Renal pelvis (tissue), 12 donors: Measurements from ENCODE around the gene EMB. TPM values are rescaled to one million over a fixed set of nuclear protein-coding genes. Genes with fewer than 3 reads are reported as not detected.
"Not testable (repeated sequence)": the region's sequence is repeated elsewhere in the genome, so short reads cannot be mapped to it uniquely, and the experiment has no call there.

ENCODE experiments used
- DNase-seq: peaks from one replicate; pipeline ENCODE4 v3.0.0-alpha.2; 2013
- long read RNA-seq, 16 experiments: transcript quantifications; one replicate each; lab custom pipeline, GENCODE V29; 2026
- polyA plus RNA-seq, 3 donors: library from polyadenylated mRNA; unstranded; fragments of 120-200 nt; gene quantifications; one replicate each; pipeline ENCODE4 v1.2.1, GENCODE V29; 2013; ENCODE audit not compliant: insufficient read length in 3 of 3

The EMB gene
- polyA plus RNA-seq: 1 to 10 TPM; 3.3 to 4.5 (median 3.5) TPM
- long read RNA-seq, donor 1, full-length matches to known transcripts: 1 of 1 reads
- long read RNA-seq, donor 1, partial matches to known transcripts: 0 of 1 reads
- long read RNA-seq, donor 1, other reads (novel, unspliced or antisense): 0 of 1 reads
- long read RNA-seq, donor 2, full-length matches to known transcripts: 2 of 2 reads
- long read RNA-seq, donor 2, partial matches to known transcripts: 0 of 2 reads
- long read RNA-seq, donor 2, other reads (novel, unspliced or antisense): 0 of 2 reads
- long read RNA-seq, donor 3, full-length matches to known transcripts: 1 of 1 reads
- long read RNA-seq, donor 3, partial matches to known transcripts: 0 of 1 reads
- long read RNA-seq, donor 3, other reads (novel, unspliced or antisense): 0 of 1 reads
- long read RNA-seq, donor 4: 0 reads
- long read RNA-seq, donor 5: 0 reads
- long read RNA-seq, donor 6: 0 reads
- long read RNA-seq, donor 7: 0 reads
- long read RNA-seq, donor 8: 0 reads
- long read RNA-seq, donor 9, partial matches to known transcripts: 0 of 1 reads
- long read RNA-seq, donor 9, other reads (novel, unspliced or antisense): 0 of 1 reads
- long read RNA-seq, donor 10: 0 reads
- long read RNA-seq, donor 11, full-length matches to known transcripts: 1 of 1 reads
- long read RNA-seq, donor 11, partial matches to known transcripts: 0 of 1 reads
- long read RNA-seq, donor 11, other reads (novel, unspliced or antisense): 0 of 1 reads
- long read RNA-seq, donor 12, full-length matches to known transcripts: 1 of 1 reads
- long read RNA-seq, donor 12, partial matches to known transcripts: 0 of 1 reads
- long read RNA-seq, donor 12, other reads (novel, unspliced or antisense): 0 of 1 reads
- long read RNA-seq, donor 13: 0 reads
- long read RNA-seq, donor 14: 0 reads
- long read RNA-seq, donor 15, full-length matches to known transcripts: 3 of 3 reads
- long read RNA-seq, donor 15, partial matches to known transcripts: 0 of 3 reads
- long read RNA-seq, donor 15, other reads (novel, unspliced or antisense): 0 of 3 reads
- long read RNA-seq, donor 16, full-length matches to known transcripts: 1 of 1 reads
- long read RNA-seq, donor 16, partial matches to known transcripts: 0 of 1 reads
- long read RNA-seq, donor 16, other reads (novel, unspliced or antisense): 0 of 1 reads

GRCh38 chr5:50440651-50441492, at the start of gene EMB:
Gene EMB (minus strand): TSS chr5:50441288. CDS start chr5:50441151, 137 bp downstream.
- no peak for DNase-seq

DNA sequence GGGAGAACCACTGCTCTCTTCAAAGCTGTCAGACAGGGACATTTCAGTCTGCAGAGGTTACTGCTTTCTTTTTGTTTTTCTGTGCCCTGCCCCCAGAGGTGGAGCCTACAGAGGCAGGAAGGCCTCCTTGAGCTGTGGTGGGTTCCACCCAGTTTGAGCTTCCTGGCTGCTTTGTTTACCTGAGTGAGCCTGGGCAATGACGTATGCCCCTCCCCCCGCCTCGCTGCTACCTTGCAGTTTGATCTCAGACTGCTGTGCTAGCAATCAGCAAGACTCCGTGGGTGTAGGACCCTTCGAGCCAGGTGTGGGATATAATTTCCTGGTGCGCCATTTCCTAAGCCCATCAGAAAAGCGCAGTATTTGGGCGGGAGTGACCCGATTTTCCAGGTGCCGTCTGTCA, 48.4 kb upstream of the EMB start:
- not testable (repeated sequence) for DNase-seq

DNA sequence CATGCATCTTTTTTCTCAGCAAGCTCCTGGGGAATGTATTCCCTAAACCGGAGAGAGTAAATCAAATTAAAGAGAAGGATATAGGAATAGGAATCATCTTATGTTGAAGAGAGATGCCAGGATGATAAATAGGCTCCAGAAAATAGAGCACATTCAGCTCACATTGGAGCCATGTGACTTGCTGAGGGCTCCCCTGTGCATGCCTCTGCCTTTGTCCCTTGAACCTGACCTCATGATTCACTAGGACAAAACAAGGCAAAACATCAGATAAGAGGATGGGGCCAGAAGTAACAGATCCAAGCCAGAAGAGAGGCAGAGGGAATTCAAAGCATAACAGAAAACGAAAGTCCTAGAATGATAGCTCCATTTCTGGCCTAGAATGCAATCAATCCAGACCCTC, 37.7 kb upstream of the EMB start:
- DNase-seq: not testable (repeated sequence)

- no peak for DNase-seq
Observed at GRCh38 chr5:50476549-50476948, 35.5 kb upstream of the EMB start.

- DNase-seq: not testable (repeated sequence)
Observed at GRCh38 chr5:50465015-50465414, 23.9 kb upstream of the EMB start.

DNA sequence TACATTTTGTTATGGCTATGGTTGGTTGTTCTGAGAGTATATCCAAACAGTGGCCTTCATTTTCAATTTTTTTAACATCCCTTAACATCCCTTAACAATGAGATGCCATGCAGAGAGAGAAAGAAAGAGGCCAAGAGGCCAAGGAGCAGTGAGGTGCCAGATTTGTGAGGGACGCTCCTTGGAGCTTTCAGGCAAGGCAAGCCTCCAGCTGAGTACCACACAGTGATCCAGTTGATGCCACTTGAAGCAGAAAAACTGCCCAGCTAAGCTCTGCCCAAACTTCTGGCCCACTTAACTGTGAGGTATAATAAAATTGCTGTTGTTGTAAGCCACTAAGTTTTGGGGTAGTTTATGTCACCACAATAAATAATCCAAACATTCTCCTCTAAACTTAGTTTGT, 22.6 kb upstream of the EMB start:
- no peak for DNase-seq

- no peak for DNase-seq
Observed at GRCh38 chr5:50463047-50463446, 22.0 kb upstream of the EMB start.

GRCh38 chr5:50462579-50462978, 21.5 kb upstream of the EMB start:
- not testable (repeated sequence) for DNase-seq

DNA sequence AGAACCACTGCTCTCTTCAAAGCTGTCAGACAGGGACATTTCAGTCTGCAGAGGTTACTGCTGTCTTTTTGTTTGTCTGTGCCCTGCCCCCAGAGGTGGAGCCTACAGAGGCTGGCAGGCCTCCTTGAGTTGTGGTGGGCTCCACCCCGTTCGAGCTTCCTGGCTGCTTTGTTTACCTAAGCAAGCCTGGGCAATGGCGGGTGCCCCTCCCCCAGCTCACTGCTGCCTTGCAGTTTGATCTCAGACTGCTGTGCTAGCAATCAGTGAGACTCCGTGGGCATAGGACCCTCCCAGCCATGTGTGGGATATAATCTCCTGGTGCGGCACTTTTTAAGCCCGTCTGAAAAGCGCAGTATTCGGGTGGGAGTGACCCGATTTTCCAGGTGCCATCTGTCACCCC, 17.3 kb upstream of the EMB start:
- DNase-seq: not testable (repeated sequence)

DNA sequence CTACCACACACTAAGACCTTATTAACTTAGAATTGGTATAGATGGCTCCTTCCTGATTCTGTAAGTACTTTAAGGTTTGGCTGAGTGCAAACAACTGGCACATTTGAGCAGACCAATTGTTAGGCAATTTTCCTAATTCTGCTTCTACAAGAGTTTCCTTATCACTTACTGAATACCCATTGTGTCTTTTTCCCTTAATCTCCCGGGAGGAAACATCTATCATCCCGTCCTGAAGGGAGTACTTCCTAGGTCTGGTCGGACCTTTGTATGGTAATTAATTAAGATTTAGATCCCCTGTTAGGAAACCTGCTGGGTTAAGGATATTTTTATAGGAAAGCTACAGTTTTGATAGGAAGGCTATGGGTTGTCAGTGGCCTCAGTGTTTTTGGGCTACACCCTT, 8.2 kb upstream of the EMB start:
- DNase-seq: not testable (repeated sequence)

DNA sequence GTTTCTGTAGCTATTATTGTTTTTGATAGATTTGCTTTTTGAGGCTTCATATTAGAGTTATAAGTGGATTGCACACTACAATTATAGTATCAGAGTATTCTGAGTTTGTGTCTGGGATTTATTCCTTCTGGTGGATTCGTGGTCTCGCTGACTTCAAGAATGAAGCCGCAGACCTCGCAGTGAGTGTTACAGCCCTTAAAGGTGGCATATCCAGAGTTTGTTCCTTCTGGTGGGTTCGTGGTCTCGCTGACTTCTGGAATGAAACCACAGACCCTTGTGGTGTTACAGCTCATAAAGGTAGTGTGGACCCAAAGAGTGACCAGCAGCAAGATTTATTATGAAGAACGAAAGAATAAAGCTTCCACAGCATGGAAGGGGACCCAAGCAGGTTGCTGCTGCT, 6.9 kb upstream of the EMB start:
- no peak for DNase-seq

GRCh38 chr5:50447228-50447627, 6.1 kb upstream of the EMB start:
- DNase-seq: no peak

- DNase-seq: no peak
Observed at GRCh38 chr5:50445296-50445949, 4.3 kb upstream of the EMB start.

DNA sequence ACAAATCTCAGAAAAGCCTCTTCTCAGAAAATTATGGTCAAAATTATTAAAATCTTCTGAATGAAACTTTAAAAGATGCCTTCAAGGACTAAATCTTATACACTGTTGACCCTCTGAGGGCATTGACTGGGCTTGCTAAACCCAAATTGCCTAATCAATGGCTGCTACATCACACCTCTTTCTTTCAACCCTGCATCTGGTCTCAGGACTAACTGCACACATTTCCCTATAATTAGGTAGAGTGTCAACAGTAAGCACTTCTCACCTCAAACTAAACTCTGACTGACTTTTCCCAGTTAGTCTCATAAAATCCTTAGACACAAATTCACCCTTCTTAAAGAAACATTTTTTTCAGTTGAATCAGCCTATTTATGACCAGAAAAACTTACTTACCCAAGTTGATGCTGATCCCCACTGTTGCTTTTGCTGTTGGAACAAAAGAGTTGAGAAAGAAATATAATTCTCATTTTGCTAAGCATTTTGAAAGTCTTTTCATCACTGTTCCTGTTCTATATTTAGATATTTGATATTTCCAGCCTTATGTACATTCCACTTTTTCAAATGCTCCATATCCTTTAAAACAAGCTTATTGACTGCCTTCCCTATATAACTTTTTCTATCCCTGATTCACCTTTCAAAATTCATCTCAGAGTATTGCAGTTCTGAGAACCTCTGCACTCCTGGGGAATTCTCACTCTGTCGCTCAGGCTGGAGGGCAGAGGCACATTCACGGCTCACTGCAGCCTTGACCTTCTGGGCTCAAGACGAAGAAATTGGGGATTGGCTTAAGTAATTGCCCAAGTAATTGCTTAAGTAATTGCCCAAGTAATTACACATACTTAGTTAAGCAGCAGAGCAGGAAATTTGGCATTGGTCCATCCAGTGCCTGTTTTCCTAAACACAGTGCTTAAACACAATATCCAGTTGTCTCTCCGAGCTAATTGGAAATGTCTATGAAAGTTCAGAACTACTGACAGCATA, 1.8 kb upstream of the EMB start:
- DNase-seq: not testable (repeated sequence)

- no peak for DNase-seq
Observed at GRCh38 chr5:50441493-50441955, 436 bp upstream of the EMB start.

- DNase-seq: no peak
Observed at GRCh38 chr5:50439221-50439620, 1.9 kb downstream of the EMB start.

DNA sequence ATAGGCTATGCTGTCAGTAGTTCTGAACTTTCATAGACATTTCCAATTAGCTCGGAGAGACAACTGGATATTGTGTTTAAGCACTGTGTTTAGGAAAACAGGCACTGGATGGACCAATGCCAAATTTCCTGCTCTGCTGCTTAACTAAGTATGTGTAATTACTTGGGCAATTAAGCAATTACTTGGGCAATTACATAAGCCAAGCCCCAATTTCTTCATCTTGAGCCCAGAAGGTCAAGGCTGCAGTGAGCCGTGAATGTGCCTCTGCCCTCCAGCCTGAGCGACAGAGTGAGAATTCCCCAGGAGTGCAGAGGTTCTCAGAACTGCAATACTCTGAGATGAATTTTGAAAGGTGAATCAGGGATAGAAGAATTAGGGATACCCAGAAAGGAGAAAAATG, 3.0 kb downstream of the EMB start:
- DNase-seq: not testable (repeated sequence)

DNA sequence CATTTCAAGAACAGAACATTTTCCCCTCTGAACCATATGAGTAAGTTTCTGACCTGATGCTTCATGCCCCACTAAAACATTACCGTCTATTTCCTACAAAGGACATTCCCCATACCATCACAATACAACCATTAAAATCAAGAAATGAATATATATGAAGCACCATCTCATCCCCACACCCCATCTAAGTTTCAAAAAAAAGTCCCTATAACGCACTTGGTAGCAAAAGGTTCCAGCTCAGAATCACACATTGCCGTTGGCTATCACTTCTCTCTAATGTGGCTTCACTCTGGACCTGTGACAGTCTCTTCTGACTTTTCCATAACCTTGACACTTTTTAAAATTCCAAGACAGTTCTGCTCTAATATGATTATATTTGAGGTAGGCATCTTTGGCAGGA, 5.9 kb downstream of the EMB start:
- DNase-seq: no peak
